Measurements from ENCODE around the gene RAD51B. TPM values are rescaled to one million over a fixed set of nuclear protein-coding genes. Genes with fewer than 3 reads are reported as not detected.

The RAD51B gene
- total and polyA plus RNA-seq, 2 donors (not counting 1 experiment from before 2014, with no cell fraction given): 4.6 to 16.3 TPM

DNA sequence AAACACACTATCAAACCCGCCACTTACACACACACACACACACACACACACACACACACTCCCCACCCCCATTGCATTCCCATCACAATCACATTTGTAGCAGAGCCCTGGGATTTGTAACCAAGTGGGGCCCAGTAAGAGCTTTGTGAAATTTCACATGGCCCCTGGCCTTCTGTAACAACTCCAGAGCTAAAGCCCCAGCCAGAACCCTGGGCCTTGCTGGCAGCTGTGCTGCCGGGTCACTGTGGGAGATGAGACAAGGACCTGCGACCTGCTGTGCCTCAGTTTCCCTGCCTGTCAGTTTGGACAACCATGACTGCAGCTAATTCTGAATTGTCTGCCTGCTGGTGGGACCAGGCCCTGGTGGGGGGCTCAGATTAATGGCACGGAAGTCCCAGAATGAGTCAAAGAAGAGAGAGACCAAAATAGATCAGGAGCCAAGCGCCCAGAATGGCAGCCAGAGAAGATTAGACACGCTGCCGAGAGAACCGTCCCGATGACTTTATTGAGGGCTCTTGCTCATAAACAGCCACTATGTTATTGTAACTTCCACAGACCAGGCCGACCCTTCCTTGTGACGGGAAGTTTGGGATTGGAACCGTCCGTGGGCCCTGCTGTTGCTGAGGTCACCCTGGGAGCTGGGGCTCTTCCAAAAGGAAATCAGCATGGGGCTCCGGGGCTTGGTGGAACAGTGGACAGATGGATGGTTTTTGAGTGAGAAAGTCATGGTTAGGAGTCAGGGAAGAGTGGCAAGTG is 850.2 kb downstream of the RAD51B start:
- H3K79me2 ChIP-seq (ENCODE audit: control insufficient read depth, insufficient read depth, low read length): no peaks in the 10 kb centered on the region
- no peak overlapping the region for H3K4me3 ChIP-seq (replicated peaks in 1 of 4; ENCODE audit: control extremely low read depth in 1 of 4, insufficient read depth in 1 of 4, low read depth in 3 of 4, low read length in 4 of 4)
- H3K9ac ChIP-seq (ENCODE audit: insufficient read depth, low read length): no peak overlapping the region
- H3K27ac ChIP-seq (ENCODE audit: insufficient read depth, low read length): no peak overlapping the region
- no peaks in the 10 kb centered on the region for H3K36me3 ChIP-seq (ENCODE audit: control insufficient read depth, insufficient read depth, low read length)
- peak in 1 of 2 donors; percentile 47 for DNase-seq (ENCODE audit: low read depth in 2 of 2)
- no peak overlapping the region for H2AFZ ChIP-seq (ENCODE audit: low read length)
- TF ChIP-seq EZH2 (IDR thresholded peaks at IDR 0.05; ENCODE audit: low read length, missing control alignments): no peak
- TF ChIP-seq, protein P1, sequence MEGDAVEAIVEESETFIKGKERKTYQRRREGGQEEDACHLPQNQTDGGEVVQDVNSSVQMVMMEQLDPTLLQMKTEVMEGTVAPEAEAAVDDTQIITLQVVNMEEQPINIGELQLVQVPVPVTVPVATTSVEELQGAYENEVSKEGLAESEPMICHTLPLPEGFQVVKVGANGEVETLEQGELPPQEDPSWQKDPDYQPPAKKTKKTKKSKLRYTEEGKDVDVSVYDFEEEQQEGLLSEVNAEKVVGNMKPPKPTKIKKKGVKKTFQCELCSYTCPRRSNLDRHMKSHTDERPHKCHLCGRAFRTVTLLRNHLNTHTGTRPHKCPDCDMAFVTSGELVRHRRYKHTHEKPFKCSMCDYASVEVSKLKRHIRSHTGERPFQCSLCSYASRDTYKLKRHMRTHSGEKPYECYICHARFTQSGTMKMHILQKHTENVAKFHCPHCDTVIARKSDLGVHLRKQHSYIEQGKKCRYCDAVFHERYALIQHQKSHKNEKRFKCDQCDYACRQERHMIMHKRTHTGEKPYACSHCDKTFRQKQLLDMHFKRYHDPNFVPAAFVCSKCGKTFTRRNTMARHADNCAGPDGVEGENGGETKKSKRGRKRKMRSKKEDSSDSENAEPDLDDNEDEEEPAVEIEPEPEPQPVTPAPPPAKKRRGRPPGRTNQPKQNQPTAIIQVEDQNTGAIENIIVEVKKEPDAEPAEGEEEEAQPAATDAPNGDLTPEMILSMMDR (conservative IDR thresholded peaks at IDR 0.05 in 1 of 2, IDR thresholded peaks at IDR 0.05 in 1 of 2; ENCODE audit: low read depth in 1 of 2, low read length in 2 of 2): no peak
- no peaks in the 10 kb centered on the region for H4K20me1 ChIP-seq (ENCODE audit: control insufficient read depth, extremely low read depth, insufficient read depth, low read length)
- H3K4me2 ChIP-seq (ENCODE audit: extremely low read depth, insufficient read depth, low read length): no peak overlapping the region
- peaks cover 44% of the 10 kb centered on the region for H3K4me1 ChIP-seq (ENCODE audit: control insufficient read depth, extremely low read depth, insufficient read depth, low read length)
- no peaks in the 10 kb centered on the region for H3K27me3 ChIP-seq (ENCODE audit: control insufficient read depth, insufficient read depth, low read length)
- no peaks in the 10 kb centered on the region for H3K9me3 ChIP-seq (ENCODE audit: control insufficient read depth, insufficient read depth, low read depth, low read length)

DNA sequence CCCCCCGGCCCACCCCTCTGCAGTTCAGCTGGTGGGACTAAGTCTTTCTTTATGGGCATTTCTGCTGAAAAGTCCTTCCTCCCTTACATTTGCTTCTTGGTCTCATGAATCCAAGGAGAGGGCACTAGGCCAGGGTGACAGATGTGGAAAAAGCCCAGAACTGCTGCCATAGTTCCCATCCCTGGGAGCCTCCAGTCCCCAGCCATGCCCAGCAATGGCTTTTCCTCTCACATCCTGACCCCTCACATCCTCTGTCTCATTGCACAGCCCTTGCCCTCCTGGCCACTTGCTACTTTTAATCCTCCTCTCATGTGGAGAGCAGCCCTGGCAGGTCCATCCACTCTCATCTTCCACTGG is 850.8 kb downstream of the RAD51B start:
- Histone ChIP-seq H3K27me3 (ENCODE audit: control insufficient read depth, insufficient read depth, low read length) (no peaks in the 10 kb centered on the region), H3K9ac (ENCODE audit: insufficient read depth, low read length) (no peak overlapping the region), H3K4me3 (replicated peaks in 1 of 4; ENCODE audit: control extremely low read depth in 1 of 4, insufficient read depth in 1 of 4, low read depth in 3 of 4, low read length in 4 of 4) (no peak overlapping the region), H3K9me3 (ENCODE audit: control insufficient read depth, insufficient read depth, low read depth, low read length) (no peaks in the 10 kb centered on the region), H3K79me2 (ENCODE audit: control insufficient read depth, insufficient read depth, low read length) (no peaks in the 10 kb centered on the region), H3K36me3 (ENCODE audit: control insufficient read depth, insufficient read depth, low read length) (no peaks in the 10 kb centered on the region), H3K4me1 (ENCODE audit: control insufficient read depth, extremely low read depth, insufficient read depth, low read length) (peaks cover 39% of the 10 kb centered on the region), H2AFZ (ENCODE audit: low read length) (no peak overlapping the region), H3K4me2 (ENCODE audit: extremely low read depth, insufficient read depth, low read length) (no peak overlapping the region), H3K27ac (ENCODE audit: insufficient read depth, low read length) (no peak overlapping the region), H4K20me1 (ENCODE audit: control insufficient read depth, extremely low read depth, insufficient read depth, low read length) (no peaks in the 10 kb centered on the region)
- no peak for DNase-seq (ENCODE audit: low read depth in 2 of 2)
- no peak for TF ChIP-seq EZH2 (IDR thresholded peaks at IDR 0.05; ENCODE audit: low read length, missing control alignments)
- TF ChIP-seq, protein P1 (conservative IDR thresholded peaks at IDR 0.05 in 1 of 2, IDR thresholded peaks at IDR 0.05 in 1 of 2; ENCODE audit: low read depth in 1 of 2, low read length in 2 of 2): no peak

DNA sequence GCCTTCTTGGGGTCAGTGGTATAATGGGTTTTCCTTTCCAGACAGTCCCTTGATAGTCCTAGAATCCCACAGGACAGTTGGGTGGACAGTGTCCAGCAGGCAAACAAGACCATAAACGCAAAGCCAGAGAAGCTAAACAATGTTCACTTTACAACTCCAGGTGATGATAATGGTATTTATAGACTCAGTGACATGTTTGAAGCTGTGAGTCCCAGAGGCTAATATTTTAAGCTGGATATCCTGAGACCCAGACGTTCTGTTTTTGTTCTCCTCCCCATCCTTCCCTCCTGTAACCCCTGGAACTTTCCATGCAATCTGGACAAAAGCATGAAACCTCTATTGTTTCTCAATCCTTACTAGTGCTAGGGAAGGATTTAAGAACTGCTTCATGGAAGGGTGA is 852.3 kb downstream of the RAD51B start:
- no peak overlapping the region for H2AFZ ChIP-seq (ENCODE audit: low read length)
- DNase-seq (ENCODE audit: low read depth in 2 of 2): no peak
- H3K4me2 ChIP-seq (ENCODE audit: extremely low read depth, insufficient read depth, low read length): no peak overlapping the region
- H3K9ac ChIP-seq (ENCODE audit: insufficient read depth, low read length): no peak overlapping the region
- no peaks in the 10 kb centered on the region for H3K79me2 ChIP-seq (ENCODE audit: control insufficient read depth, insufficient read depth, low read length)
- H3K36me3 ChIP-seq (ENCODE audit: control insufficient read depth, insufficient read depth, low read length): no peaks in the 10 kb centered on the region
- no peaks in the 10 kb centered on the region for H3K27me3 ChIP-seq (ENCODE audit: control insufficient read depth, insufficient read depth, low read length)
- peaks cover 27% of the 10 kb centered on the region for H3K4me1 ChIP-seq (ENCODE audit: control insufficient read depth, extremely low read depth, insufficient read depth, low read length)
- H3K27ac ChIP-seq (ENCODE audit: insufficient read depth, low read length): no peak overlapping the region
- TF ChIP-seq EZH2 (IDR thresholded peaks at IDR 0.05; ENCODE audit: low read length, missing control alignments): no peak
- TF ChIP-seq, protein P1 (conservative IDR thresholded peaks at IDR 0.05 in 1 of 2, IDR thresholded peaks at IDR 0.05 in 1 of 2; ENCODE audit: low read depth in 1 of 2, low read length in 2 of 2): no peak
- H3K4me3 ChIP-seq (replicated peaks in 1 of 4; ENCODE audit: control extremely low read depth in 1 of 4, insufficient read depth in 1 of 4, low read depth in 3 of 4, low read length in 4 of 4): no peak overlapping the region
- no peaks in the 10 kb centered on the region for H3K9me3 ChIP-seq (ENCODE audit: control insufficient read depth, insufficient read depth, low read depth, low read length)
- no peaks in the 10 kb centered on the region for H4K20me1 ChIP-seq (ENCODE audit: control insufficient read depth, extremely low read depth, insufficient read depth, low read length)
